Duodenal mucosa (tissue), 2 donors: ENCODE measurements around the gene FRMD5.

ENCODE experiments used
- H3K27ac ChIP-seq: one replicate; pipeline ENCODE4 v1.7.0; 2013; ENCODE audit warnings: low read depth, low read length
- H3K27me3 ChIP-seq, 2 donors: one replicate each; pipeline ENCODE4 v1.7.0; 2013; ENCODE audit warnings: low read length in 2 of 2, control low read depth in 1 of 2; ENCODE audit not compliant: insufficient read depth in 2 of 2, control insufficient read depth in 1 of 2
- H3K36me3 ChIP-seq, 2 donors: one replicate each; pipeline ENCODE4 v1.7.0; 2013; ENCODE audit warnings: low read length in 2 of 2, control low read depth in 1 of 2; ENCODE audit not compliant: insufficient read depth in 2 of 2, control insufficient read depth in 1 of 2
- H3K4me1 ChIP-seq, 2 donors: one replicate each; pipeline ENCODE4 v1.7.0; 2013; ENCODE audit warnings: low read length in 2 of 2, control low read depth in 1 of 2; ENCODE audit not compliant: insufficient read depth in 2 of 2, control insufficient read depth in 1 of 2
- H3K4me3 ChIP-seq, 2 donors: one replicate each; pipeline ENCODE4 v1.7.0; 2013; ENCODE audit warnings: low read length in 2 of 2, low read depth in 1 of 2
- H3K9ac ChIP-seq, 2 donors: one replicate each; pipeline ENCODE4 v1.7.0; 2013; ENCODE audit warnings: low read length in 2 of 2, low read depth in 1 of 2
- H3K9me3 ChIP-seq, 2 donors: one replicate each; pipeline ENCODE4 v1.7.0; 2013; ENCODE audit warnings: low read length in 2 of 2, control low read depth in 1 of 2; ENCODE audit not compliant: control insufficient read depth in 1 of 2

FRMD5 gene

GRCh38 chr15:44145495-44145894 is 49.6 kb downstream of the FRMD5 start:
- Histone ChIP-seq H3K27ac (no peak overlapping the region), H3K36me3 (no peaks in the 10 kb centered on the region), H3K27me3 (no peaks in the 10 kb centered on the region), H3K4me3 (no peak overlapping the region), H3K4me1 (no peaks in the 10 kb centered on the region), H3K9me3 (no peaks in the 10 kb centered on the region), H3K9ac (no peak overlapping the region)

DNA sequence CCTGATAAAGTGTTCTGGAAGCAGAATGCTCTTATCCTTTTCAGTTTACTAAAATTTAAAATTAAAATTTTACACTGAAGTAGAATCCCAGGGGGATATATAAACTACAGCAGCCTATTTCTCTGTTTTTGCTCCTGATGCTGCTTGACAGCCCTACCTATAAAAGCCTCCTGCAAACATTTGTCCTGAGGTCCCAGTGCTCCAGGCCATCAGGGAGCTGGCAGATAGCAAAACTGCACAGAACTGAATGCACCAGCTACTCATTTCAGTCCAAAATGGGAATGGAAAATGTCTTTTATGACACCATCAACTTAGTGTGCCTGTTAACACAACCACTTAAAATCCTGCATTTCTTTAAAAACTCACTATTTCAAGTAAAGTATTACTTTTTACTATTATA is 50.1 kb downstream of the FRMD5 start:
- Histone ChIP-seq H3K27ac (no peak overlapping the region), H3K9ac (no peak overlapping the region), H3K9me3 (no peaks in the 10 kb centered on the region), H3K4me3 (no peak overlapping the region), H3K4me1 (no peaks in the 10 kb centered on the region), H3K27me3 (no peaks in the 10 kb centered on the region), H3K36me3 (no peaks in the 10 kb centered on the region)

DNA sequence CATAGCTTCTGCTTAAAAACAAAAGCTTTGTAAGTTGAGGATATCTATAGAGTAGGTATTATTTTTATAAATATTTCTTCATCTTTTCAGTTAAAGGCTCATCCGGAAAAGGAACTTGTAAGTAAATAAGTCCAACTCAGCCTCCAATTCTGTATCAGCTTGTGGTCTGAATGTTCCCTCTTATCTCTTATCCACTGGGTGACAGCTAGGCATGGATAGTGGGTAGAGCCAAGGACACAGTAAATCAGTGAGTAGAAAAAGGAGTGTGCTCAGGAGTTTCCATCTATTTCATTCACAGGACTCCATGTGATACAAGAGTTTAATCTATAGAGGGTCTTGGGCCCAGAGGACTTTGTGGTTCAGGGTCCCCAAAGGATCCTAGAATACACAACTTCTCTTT is 50.9 kb downstream of the FRMD5 start:
- Histone ChIP-seq H3K36me3 (no peaks in the 10 kb centered on the region), H3K4me1 (no peaks in the 10 kb centered on the region), H3K9me3 (no peaks in the 10 kb centered on the region), H3K27ac (no peak overlapping the region), H3K4me3 (no peak overlapping the region), H3K9ac (no peak overlapping the region), H3K27me3 (no peaks in the 10 kb centered on the region)

DNA sequence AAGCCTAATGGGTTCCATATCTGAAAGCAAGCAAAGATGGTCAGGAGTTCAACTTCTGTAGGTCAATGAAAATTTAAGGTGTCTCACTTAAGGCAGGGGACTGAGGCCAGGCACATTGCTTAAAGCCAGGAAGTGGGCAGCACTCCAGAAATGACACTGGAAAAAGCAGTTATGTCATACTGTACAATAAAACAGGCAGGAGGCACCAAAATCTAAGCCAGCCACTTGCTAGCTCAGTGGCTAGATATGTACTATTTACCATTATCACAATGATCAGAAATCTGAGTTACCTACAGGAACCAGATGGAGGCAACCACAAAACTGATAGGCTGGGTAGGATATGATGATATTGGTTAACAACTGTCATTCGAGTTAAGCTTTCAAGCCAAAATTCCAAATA is 57.3 kb downstream of the FRMD5 start:
- H3K27ac ChIP-seq: no peak overlapping the region
- H3K9me3 ChIP-seq: no peaks in the 10 kb centered on the region
- no peaks in the 10 kb centered on the region for H3K27me3 ChIP-seq
- H3K4me3 ChIP-seq: no peak overlapping the region
- no peak overlapping the region for H3K9ac ChIP-seq
- no peaks in the 10 kb centered on the region for H3K36me3 ChIP-seq
- H3K4me1 ChIP-seq: no peaks in the 10 kb centered on the region

GRCh38 chr15:44136991-44137477 is 58.0 kb downstream of the FRMD5 start:
- H3K4me3 ChIP-seq: no peak overlapping the region
- no peak overlapping the region for H3K9ac ChIP-seq
- no peak overlapping the region for H3K27ac ChIP-seq
- no peaks in the 10 kb centered on the region for H3K9me3 ChIP-seq
- no peaks in the 10 kb centered on the region for H3K4me1 ChIP-seq
- no peaks in the 10 kb centered on the region for H3K27me3 ChIP-seq
- no peaks in the 10 kb centered on the region for H3K36me3 ChIP-seq

- no peaks in the 10 kb centered on the region for H3K4me1 ChIP-seq
- no peak overlapping the region for H3K27ac ChIP-seq
- H3K9ac ChIP-seq: no peak overlapping the region
- no peaks in the 10 kb centered on the region for H3K36me3 ChIP-seq
- H3K27me3 ChIP-seq: peaks cover 0 to 3% of the 10 kb centered on the region in 2 donors
- H3K4me3 ChIP-seq: no peak overlapping the region
- H3K9me3 ChIP-seq: no peaks in the 10 kb centered on the region
Observed at GRCh38 chr15:44132057-44132456, 63.0 kb downstream of the FRMD5 start.

DNA sequence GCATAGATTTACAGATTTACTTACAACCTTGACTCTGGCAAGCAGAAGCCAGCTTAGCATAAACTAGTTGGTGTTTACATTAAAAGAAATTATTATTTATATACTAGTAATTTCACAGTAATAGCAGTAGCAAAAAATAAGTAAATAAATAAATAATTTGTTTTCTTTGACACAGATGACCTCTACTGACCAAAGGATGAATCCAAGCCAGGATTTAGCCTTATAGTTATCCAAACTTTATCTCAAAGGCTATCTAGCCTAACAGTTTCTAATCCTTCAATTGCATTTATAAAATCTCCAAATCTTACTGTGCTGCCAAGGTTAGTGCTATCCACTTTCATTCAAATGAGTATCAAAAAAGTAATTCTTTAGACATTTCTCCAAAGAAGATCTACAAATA is 64.3 kb downstream of the FRMD5 start:
- peaks cover 0 to 3% of the 10 kb centered on the region in 2 donors for H3K27me3 ChIP-seq
- H3K36me3 ChIP-seq: no peaks in the 10 kb centered on the region
- no peak overlapping the region for H3K4me3 ChIP-seq
- no peaks in the 10 kb centered on the region for H3K4me1 ChIP-seq
- no peak overlapping the region for H3K9ac ChIP-seq
- H3K9me3 ChIP-seq: no peaks in the 10 kb centered on the region
- H3K27ac ChIP-seq: no peak overlapping the region

DNA sequence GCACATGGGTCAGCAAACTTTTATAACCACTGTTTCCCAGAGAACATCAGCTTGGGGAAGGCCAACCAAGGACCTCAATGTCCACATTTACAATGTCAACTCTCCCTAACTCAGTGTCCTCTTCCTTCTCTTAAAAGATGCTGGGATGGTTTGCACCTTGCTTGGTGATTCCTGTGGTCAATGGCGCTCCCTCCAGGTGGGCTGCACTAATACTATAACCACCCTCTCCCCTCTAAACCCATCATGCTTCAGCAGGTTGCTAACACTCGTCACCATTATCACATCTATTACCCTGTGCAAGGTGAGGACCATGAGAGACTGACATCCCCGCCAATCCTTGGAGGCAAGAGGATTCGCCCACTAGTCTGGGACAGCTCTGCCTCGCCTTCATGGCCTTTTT is 65.2 kb downstream of the FRMD5 start:
- Histone ChIP-seq H3K4me1 (no peaks in the 10 kb centered on the region), H3K9ac (no peak overlapping the region), H3K9me3 (no peaks in the 10 kb centered on the region), H3K27ac (no peak overlapping the region), H3K27me3 (peaks cover 0 to 3% of the 10 kb centered on the region in 2 donors), H3K4me3 (no peak overlapping the region), H3K36me3 (no peaks in the 10 kb centered on the region)

GRCh38 chr15:44128443-44128842 is 66.6 kb downstream of the FRMD5 start:
- Histone ChIP-seq H3K36me3 (no peaks in the 10 kb centered on the region), H3K4me3 (no peak overlapping the region), H3K4me1 (no peaks in the 10 kb centered on the region), H3K9me3 (no peaks in the 10 kb centered on the region), H3K27ac (no peak overlapping the region), H3K27me3 (peaks cover 0 to 3% of the 10 kb centered on the region in 2 donors), H3K9ac (no peak overlapping the region)

GRCh38 chr15:44125879-44126278 is 69.2 kb downstream of the FRMD5 start:
- no peak overlapping the region for H3K9ac ChIP-seq
- no peaks in the 10 kb centered on the region for H3K36me3 ChIP-seq
- H3K4me3 ChIP-seq: no peak overlapping the region
- no peaks in the 10 kb centered on the region for H3K9me3 ChIP-seq
- H3K27ac ChIP-seq: no peak overlapping the region
- no peaks in the 10 kb centered on the region for H3K4me1 ChIP-seq
- H3K27me3 ChIP-seq: peaks cover 0 to 3% of the 10 kb centered on the region in 2 donors

DNA sequence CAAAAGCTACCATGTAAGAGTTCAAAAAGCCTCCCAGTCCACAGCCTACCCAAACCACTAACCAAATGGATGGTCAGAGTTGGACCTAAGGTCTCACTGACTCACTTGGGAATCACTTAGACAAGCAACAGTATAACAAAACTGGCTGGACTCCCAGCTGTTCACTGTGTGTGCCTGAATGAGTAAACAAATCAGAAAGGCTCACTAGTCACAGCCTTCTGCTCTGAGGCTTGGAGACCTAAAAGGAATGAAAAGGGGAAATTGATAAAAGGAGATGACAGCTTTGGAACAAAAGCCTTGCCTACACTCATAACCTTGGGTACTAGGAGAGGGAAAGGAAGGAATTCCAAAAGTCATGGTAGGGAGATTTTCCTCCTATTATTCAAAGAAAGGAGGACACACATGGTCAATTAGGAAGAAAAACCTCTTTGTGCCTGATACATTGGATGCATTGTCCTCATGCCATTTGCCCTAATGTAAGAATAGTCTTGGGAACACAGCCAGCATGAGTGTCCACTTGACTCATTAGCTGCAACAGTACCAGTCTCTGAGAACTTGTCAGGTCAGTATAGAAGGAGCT is 92.3 kb downstream of the FRMD5 start:
- Histone ChIP-seq H3K27me3 (no peaks in the 10 kb centered on the region), H3K27ac (no peak overlapping the region), H3K4me1 (no peaks in the 10 kb centered on the region), H3K36me3 (no peaks in the 10 kb centered on the region), H3K9ac (no peak overlapping the region), H3K9me3 (no peaks in the 10 kb centered on the region), H3K4me3 (no peak overlapping the region)
